Lower leg skin (tissue), 3 donors: ENCODE results near the gene ECM2.

Source experiments
- POLR2A ChIP-seq, 2 donors: fragments of 450-650 bp; IDR thresholded peaks; one replicate each; pipeline ENCODE4 v1.6.1; 2016 to 2017; ENCODE audit warnings: antibody characterized with exemption in 2 of 2, mild to moderate bottlenecking in 1 of 2, moderate library complexity in 1 of 2
- TF ChIP-seq, protein P1 (sequence below), 3 donors: fragments of 450-650 bp; IDR thresholded peaks; one replicate each; pipeline ENCODE4 v1.5.1; 2016; ENCODE audit warnings: antibody characterized with exemption in 3 of 3, mild to moderate bottlenecking in 3 of 3, moderate library complexity in 2 of 3

DNA sequence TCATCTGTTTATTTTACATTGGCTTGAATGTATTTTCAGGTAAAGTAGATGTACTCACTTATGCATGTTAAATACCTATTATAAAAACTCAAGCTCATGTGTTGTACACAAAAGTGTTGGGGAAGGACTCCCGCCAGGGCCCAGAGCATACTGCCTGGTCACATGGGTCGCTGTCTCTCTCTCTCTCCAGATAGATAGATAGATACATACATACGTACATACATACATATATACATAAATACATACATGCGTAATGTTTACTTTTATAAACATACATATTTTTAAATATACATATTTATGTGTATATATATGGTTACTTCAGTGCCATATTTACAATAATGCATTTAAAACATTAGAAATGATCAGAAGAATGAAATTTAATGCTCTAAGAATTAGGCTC lies 78.2 kb downstream of the ECM2 start:
- TF ChIP-seq, protein P1, sequence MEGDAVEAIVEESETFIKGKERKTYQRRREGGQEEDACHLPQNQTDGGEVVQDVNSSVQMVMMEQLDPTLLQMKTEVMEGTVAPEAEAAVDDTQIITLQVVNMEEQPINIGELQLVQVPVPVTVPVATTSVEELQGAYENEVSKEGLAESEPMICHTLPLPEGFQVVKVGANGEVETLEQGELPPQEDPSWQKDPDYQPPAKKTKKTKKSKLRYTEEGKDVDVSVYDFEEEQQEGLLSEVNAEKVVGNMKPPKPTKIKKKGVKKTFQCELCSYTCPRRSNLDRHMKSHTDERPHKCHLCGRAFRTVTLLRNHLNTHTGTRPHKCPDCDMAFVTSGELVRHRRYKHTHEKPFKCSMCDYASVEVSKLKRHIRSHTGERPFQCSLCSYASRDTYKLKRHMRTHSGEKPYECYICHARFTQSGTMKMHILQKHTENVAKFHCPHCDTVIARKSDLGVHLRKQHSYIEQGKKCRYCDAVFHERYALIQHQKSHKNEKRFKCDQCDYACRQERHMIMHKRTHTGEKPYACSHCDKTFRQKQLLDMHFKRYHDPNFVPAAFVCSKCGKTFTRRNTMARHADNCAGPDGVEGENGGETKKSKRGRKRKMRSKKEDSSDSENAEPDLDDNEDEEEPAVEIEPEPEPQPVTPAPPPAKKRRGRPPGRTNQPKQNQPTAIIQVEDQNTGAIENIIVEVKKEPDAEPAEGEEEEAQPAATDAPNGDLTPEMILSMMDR (IDR thresholded peaks at IDR 0.05) = no peak
- TF ChIP-seq POLR2A (IDR thresholded peaks at IDR 0.05) = no peak
